HCT116 (cell line): ENCODE results near the gene GRXCR1. TPM values are rescaled to one million over a fixed set of nuclear protein-coding genes. Genes with fewer than 3 reads are reported as not detected.

ENCODE experiments used
- ATAC-seq: fragments of 200-7000 bp; cut with Tn5 transposase; 2 replicates; pipeline ENCODE4 v1.9.1; 2020; ENCODE audit warnings: mild to moderate bottlenecking, moderate library complexity
- BruUV-seq: library from RNA; stranded (reverse); fragments of 400-500 nt; replicated peaks from 2 replicates; lab custom pipeline; 2021; lab: Mats Ljungman, UMichigan
- CTCF ChIA-PET: fragments of 300-600 bp; sonication (Branson Sonifier 250); formaldehyde crosslinking; loops from one replicate; lab custom pipeline; 2021; ENCODE audit warnings: antibody characterized with exemption; lab: Charles Lee
- POLR2A ChIA-PET: fragments of 300-600, 350-600 bp; sonication (Branson Sonifier 250); formaldehyde crosslinking; loops from one replicate; lab custom pipeline; 2021; ENCODE audit warnings: antibody characterized with exemption; lab: Charles Lee
- RAD21 ChIA-PET, 2 experiments: fragments of 300-600 bp; sonication (Branson Sonifier 250); formaldehyde crosslinking; loops; one replicate each; lab custom pipeline; 2023; ENCODE audit warnings: low total read pairs in 2 of 2; ENCODE audit not compliant: uncharacterized antibody in 2 of 2, unreplicated experiment in 2 of 2, low non-redundant PET in 1 of 2; lab: Charles Lee
- DNase-seq: peaks from one replicate; pipeline ENCODE4 v3.0.0-alpha.2; 2010; ENCODE audit warnings: low read depth, low spot score
- H2AFZ ChIP-seq: fragments of 200-600 bp; shearing (Covaris generic), sonication (generic); 2 replicates; pipeline ENCODE4 v1.6.1; 2017; ENCODE audit warnings: low read depth, mixed run types, mixed read lengths, antibody characterized with exemption, low read length; ENCODE audit not compliant: poor library complexity, severe bottlenecking
- H3K27ac ChIP-seq: 2 replicates; pipeline ENCODE4 v1.5.1; 2012; ENCODE audit warnings: low read depth, low read length
- H3K27me3 ChIP-seq: fragments of 200-600 bp; sonication (generic); 2 replicates; pipeline ENCODE4 v1.6.1; 2016; ENCODE audit warnings: mixed run types, low read length, mixed read lengths; ENCODE audit not compliant: insufficient read depth
- H3K36me3 ChIP-seq, 2 experiments: fragments of 200-500 bp in 1 of 2; fragments of 200-600 bp in 1 of 2; sonication (Bioruptor generic) in 1 of 2; sonication (generic) in 1 of 2; 2 replicates each; pipeline versions ENCODE4 v1.5.1 to v1.6.1; 2014 to 2016; ENCODE audit warnings: low read length in 2 of 2, inconsistent platforms in 1 of 2, mixed read lengths in 1 of 2, mixed run types in 1 of 2; ENCODE audit not compliant: insufficient read depth in 2 of 2, control insufficient read depth in 1 of 2
- H3K4me1 ChIP-seq, 2 experiments: fragments of 200-600 bp in 1 of 2; sonication (generic) in 1 of 2; 2 replicates each; pipeline versions ENCODE4 v1.5.1 to v1.6.1; 2012 to 2017; ENCODE audit warnings: low read length in 2 of 2, inconsistent platforms in 1 of 2, mild to moderate bottlenecking in 1 of 2, mixed read lengths in 1 of 2, mixed run types in 1 of 2, moderate library complexity in 1 of 2; ENCODE audit not compliant: insufficient read depth in 2 of 2, control insufficient read depth in 1 of 2
- H3K4me2 ChIP-seq: fragments of 200-600 bp; sonication (generic); 2 replicates; pipeline ENCODE4 v1.6.1; 2017; ENCODE audit warnings: mixed run types, low read length, mixed read lengths
- H3K4me3 ChIP-seq, 2 experiments: fragments of 200-600 bp in 1 of 2; sonication (generic) in 1 of 2; replicated peaks in 1 of 2; 2 replicates each; pipeline ENCODE4 v1.5.1; 2011 to 2016; ENCODE audit warnings: low read length in 2 of 2, control low read depth in 1 of 2, low read depth in 1 of 2, mild to moderate bottlenecking in 1 of 2, mixed read lengths in 1 of 2, mixed run types in 1 of 2
- H3K79me2 ChIP-seq: fragments of 200-600 bp; sonication (generic); 2 replicates; pipeline ENCODE4 v1.6.1; 2017; ENCODE audit warnings: mild to moderate bottlenecking, mixed run types, low read length, moderate library complexity, mixed read lengths; ENCODE audit not compliant: insufficient read depth
- H3K9ac ChIP-seq: fragments of 200-600 bp; sonication (generic); 2 replicates; pipeline ENCODE4 v1.6.1; 2016; ENCODE audit warnings: low read length, mixed read lengths
- H3K9me2 ChIP-seq: fragments of 200-600 bp; sonication (generic), shearing (Covaris generic); 2 replicates; pipeline ENCODE4 v1.6.1; 2017; ENCODE audit warnings: mixed run types, mild to moderate bottlenecking, moderate library complexity; ENCODE audit not compliant: insufficient read depth
- H3K9me3 ChIP-seq, 2 experiments: fragments of 200-500 bp in 1 of 2; fragments of 200-600 bp in 1 of 2; sonication (Bioruptor generic) in 1 of 2; sonication (generic) in 1 of 2; 2 replicates each; pipeline ENCODE4 v1.6.1; 2014 to 2017; ENCODE audit warnings: low read length in 2 of 2, mixed read lengths in 2 of 2, inconsistent platforms in 1 of 2, low read depth in 1 of 2, mild to moderate bottlenecking in 1 of 2, mixed run types in 1 of 2, moderate library complexity in 1 of 2; ENCODE audit not compliant: control insufficient read depth in 1 of 2, insufficient read depth in 1 of 2
- H4K20me1 ChIP-seq: fragments of 200-600 bp; sonication (generic), shearing (Covaris generic); 2 replicates; pipeline ENCODE4 v1.6.1; 2017; ENCODE audit warnings: mixed run types, mild to moderate bottlenecking, moderate library complexity; ENCODE audit not compliant: insufficient read depth
- CEBPB ChIP-seq: IDR thresholded peaks from 2 replicates; pipeline ENCODE4 v1.6.1; 2012; ENCODE audit warnings: low read depth
- EZH2phosphoT487 ChIP-seq: fragments of 200-600 bp; IDR thresholded peaks from 2 replicates; pipeline ENCODE4 v1.6.1; 2018; ENCODE audit warnings: antibody characterized with exemption, borderline replicate concordance
- JUND ChIP-seq: IDR thresholded peaks from 2 replicates; pipeline ENCODE4 v1.6.1; 2012
- POLR2AphosphoS5 ChIP-seq: IDR thresholded peaks from 2 replicates; pipeline ENCODE4 v1.6.1; 2011; ENCODE audit warnings: mild to moderate bottlenecking, low read depth, low read length, moderate library complexity
- RAD21 ChIP-seq: IDR thresholded peaks from 2 replicates; pipeline ENCODE4 v1.6.1; 2012; ENCODE audit warnings: low read depth, mild to moderate bottlenecking
- ZNF274 ChIP-seq: fragments of 200-500 bp; sonication (Bioruptor generic); IDR thresholded peaks from 2 replicates; pipeline ENCODE4 v1.6.1; 2014; ENCODE audit warnings: mild to moderate bottlenecking, low read depth, low read length, inconsistent platforms
- intact Hi-C: fragments of 100-400 bp; cut with micrococcal nuclease; formaldehyde crosslinking; loops from 2 replicates; pipeline ENCODE4 v1.10.0; 2022
- total RNA-seq: library from RNA; stranded (reverse); gene quantifications from one replicate; pipeline ENCODE4 v1.2.1, GENCODE V29; 2021; ENCODE audit not compliant: unreplicated experiment
- TF ChIP-seq, protein P1 (sequence below), 3 experiments: fragments of 200-600 bp in 1 of 3; sonication (generic) in 1 of 3; IDR thresholded peaks in 2 of 3; conservative IDR thresholded peaks in 1 of 3; 2 replicates each; pipeline ENCODE4 v1.5.1; 2012 to 2017; ENCODE audit warnings: low read depth in 2 of 3, low read length in 2 of 3, antibody characterized with exemption in 1 of 3, borderline replicate concordance in 1 of 3, control low read depth in 1 of 3, mild to moderate bottlenecking in 1 of 3, mixed read lengths in 1 of 3, mixed run types in 1 of 3, moderate library complexity in 1 of 3; ENCODE audit not compliant: insufficient read depth in 1 of 3
- TF ChIP-seq, protein P2 (sequence below): IDR thresholded peaks from 2 replicates; pipeline ENCODE4 v1.6.1; 2012; ENCODE audit warnings: low read depth
- TF ChIP-seq, protein P3 (sequence below): IDR thresholded peaks from 2 replicates; pipeline ENCODE4 v1.6.1; 2011; ENCODE audit warnings: mild to moderate bottlenecking, low read length, moderate library complexity; ENCODE audit not compliant: insufficient replicate concordance; ENCODE audit errors: extremely low read depth

Gene GRXCR1
- total RNA-seq, 1 experiment from 2014 or later = not detected

DNA sequence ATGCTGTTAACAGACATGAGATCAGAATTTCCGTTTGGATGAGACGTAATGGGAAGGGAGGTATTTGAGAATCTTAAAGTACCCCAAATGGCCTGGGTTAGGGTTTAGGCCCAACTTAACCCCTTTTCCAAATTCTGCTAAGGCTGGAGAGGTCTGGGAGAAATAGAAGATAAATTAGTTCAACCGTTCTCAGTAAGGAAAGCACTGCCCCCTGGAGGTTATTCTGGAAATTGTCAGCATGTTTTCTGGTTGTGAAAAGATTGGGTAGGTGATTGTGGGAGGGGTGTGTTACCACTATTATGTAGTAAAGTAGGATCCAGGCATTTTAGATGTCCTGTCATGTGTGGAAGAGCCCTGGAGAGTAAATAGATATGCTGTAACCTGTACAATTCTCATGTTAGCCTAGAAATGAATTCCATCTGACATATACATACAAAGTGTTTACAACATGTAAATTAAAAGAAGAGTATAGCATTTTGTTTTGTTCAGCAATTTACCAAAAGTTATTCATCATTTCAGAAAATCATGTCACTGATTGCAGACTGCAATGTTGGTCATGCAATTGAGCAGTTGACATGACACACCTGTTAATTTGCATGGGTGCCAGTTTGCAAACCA lies 26.8 kb upstream of the GRXCR1 start:
- TF ChIP-seq, protein P1, sequence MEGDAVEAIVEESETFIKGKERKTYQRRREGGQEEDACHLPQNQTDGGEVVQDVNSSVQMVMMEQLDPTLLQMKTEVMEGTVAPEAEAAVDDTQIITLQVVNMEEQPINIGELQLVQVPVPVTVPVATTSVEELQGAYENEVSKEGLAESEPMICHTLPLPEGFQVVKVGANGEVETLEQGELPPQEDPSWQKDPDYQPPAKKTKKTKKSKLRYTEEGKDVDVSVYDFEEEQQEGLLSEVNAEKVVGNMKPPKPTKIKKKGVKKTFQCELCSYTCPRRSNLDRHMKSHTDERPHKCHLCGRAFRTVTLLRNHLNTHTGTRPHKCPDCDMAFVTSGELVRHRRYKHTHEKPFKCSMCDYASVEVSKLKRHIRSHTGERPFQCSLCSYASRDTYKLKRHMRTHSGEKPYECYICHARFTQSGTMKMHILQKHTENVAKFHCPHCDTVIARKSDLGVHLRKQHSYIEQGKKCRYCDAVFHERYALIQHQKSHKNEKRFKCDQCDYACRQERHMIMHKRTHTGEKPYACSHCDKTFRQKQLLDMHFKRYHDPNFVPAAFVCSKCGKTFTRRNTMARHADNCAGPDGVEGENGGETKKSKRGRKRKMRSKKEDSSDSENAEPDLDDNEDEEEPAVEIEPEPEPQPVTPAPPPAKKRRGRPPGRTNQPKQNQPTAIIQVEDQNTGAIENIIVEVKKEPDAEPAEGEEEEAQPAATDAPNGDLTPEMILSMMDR (IDR thresholded peaks at IDR 0.05 in 2 of 3, conservative IDR thresholded peaks at IDR 0.05 in 1 of 3; ENCODE audit: borderline replicate concordance in 1 of 3, insufficient read depth in 1 of 3, low read depth in 2 of 3, low read length in 2 of 3) = peak; percentile 36 to 72 (median 57); a peak in 5 of 6 replicates
- no peak for TF ChIP-seq CEBPB
- peak; percentile 56 for TF ChIP-seq RAD21
- Histone ChIP-seq H4K20me1 (no peaks in the 10 kb centered on the region; the same call in 1 of the 2 replicates), H3K36me3 (no peaks in the 10 kb centered on the region), H3K9me3 (no peaks in the 10 kb centered on the region), H3K4me2 (no peak overlapping the region), H2AFZ (no peak overlapping the region), H3K4me1 (no peaks in the 10 kb centered on the region), H3K4me3 (no peak overlapping the region), H3K27ac (no peak overlapping the region), H3K9me2 (no peaks in the 10 kb centered on the region), H3K79me2 (no peaks in the 10 kb centered on the region), H3K27me3 (no peaks in the 10 kb centered on the region), H3K9ac (no peak overlapping the region)
- ChIA-PET POLR2A (no interaction called here), CTCF (interaction anchor here (1.4 kb wide), 1 partner anchor 494 kb away, joined by 3 read pairs; no protein-coding TSS in a partner anchor), RAD21 (no interaction called here)
- DNase-seq (peak; percentile 29), ATAC-seq (peak; percentile 44; the same call in 1 of the 2 replicates)
- intact Hi-C loops = loop anchor here (1.0 to 5.0 kb wide), 2 partner anchors 297 to 583 kb away; no protein-coding TSS in a partner anchor
- BruUV-seq = no TSS peak

DNA sequence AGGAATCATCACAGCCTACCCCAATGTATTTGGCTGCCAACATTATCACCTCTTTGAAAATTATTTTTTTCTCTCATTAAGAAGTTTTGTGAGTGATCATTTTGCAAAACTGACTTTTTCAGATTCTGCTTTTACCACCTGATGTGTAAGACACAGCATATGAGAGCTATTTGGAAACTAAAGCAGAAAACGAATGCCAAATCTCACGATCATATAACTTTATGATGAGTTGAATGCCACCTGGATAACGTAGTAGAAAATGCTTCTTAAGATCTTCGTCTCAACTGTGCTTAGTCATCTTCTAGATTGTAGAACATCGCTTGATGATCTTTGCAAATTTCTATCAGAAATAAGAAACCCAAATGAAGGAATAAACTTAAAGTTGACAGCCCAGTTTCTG lies 21.3 kb upstream of the GRXCR1 start:
- intact Hi-C loops = no loop called here
- ChIA-PET RAD21 (no interaction called here), POLR2A (no interaction called here), CTCF (no interaction called here)
- no peaks in the 10 kb centered on the region for H4K20me1 ChIP-seq
- ATAC-seq = no peak
- no peak overlapping the region for H3K4me3 ChIP-seq
- no TSS peak for BruUV-seq
- no peaks in the 10 kb centered on the region for H3K36me3 ChIP-seq
- H3K4me1 ChIP-seq = no peaks in the 10 kb centered on the region
- no peaks in the 10 kb centered on the region for H3K9me2 ChIP-seq
- no peaks in the 10 kb centered on the region for H3K9me3 ChIP-seq
- DNase-seq = no peak
- H3K4me2 ChIP-seq = no peak overlapping the region
- H2AFZ ChIP-seq = no peak overlapping the region
- H3K27me3 ChIP-seq = no peaks in the 10 kb centered on the region
- no peak overlapping the region for H3K9ac ChIP-seq
- no peaks in the 10 kb centered on the region for H3K79me2 ChIP-seq
- H3K27ac ChIP-seq = no peak overlapping the region
- no peak for TF ChIP-seq EZH2phosphoT487
- TF ChIP-seq, protein P2, sequence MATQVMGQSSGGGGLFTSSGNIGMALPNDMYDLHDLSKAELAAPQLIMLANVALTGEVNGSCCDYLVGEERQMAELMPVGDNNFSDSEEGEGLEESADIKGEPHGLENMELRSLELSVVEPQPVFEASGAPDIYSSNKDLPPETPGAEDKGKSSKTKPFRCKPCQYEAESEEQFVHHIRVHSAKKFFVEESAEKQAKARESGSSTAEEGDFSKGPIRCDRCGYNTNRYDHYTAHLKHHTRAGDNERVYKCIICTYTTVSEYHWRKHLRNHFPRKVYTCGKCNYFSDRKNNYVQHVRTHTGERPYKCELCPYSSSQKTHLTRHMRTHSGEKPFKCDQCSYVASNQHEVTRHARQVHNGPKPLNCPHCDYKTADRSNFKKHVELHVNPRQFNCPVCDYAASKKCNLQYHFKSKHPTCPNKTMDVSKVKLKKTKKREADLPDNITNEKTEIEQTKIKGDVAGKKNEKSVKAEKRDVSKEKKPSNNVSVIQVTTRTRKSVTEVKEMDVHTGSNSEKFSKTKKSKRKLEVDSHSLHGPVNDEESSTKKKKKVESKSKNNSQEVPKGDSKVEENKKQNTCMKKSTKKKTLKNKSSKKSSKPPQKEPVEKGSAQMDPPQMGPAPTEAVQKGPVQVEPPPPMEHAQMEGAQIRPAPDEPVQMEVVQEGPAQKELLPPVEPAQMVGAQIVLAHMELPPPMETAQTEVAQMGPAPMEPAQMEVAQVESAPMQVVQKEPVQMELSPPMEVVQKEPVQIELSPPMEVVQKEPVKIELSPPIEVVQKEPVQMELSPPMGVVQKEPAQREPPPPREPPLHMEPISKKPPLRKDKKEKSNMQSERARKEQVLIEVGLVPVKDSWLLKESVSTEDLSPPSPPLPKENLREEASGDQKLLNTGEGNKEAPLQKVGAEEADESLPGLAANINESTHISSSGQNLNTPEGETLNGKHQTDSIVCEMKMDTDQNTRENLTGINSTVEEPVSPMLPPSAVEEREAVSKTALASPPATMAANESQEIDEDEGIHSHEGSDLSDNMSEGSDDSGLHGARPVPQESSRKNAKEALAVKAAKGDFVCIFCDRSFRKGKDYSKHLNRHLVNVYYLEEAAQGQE = no peak
- TF ChIP-seq RAD21 = no peak
- no peak for TF ChIP-seq ZNF274
- no peak for TF ChIP-seq POLR2AphosphoS5
- no peak for TF ChIP-seq JUND
- TF ChIP-seq, protein P3, sequence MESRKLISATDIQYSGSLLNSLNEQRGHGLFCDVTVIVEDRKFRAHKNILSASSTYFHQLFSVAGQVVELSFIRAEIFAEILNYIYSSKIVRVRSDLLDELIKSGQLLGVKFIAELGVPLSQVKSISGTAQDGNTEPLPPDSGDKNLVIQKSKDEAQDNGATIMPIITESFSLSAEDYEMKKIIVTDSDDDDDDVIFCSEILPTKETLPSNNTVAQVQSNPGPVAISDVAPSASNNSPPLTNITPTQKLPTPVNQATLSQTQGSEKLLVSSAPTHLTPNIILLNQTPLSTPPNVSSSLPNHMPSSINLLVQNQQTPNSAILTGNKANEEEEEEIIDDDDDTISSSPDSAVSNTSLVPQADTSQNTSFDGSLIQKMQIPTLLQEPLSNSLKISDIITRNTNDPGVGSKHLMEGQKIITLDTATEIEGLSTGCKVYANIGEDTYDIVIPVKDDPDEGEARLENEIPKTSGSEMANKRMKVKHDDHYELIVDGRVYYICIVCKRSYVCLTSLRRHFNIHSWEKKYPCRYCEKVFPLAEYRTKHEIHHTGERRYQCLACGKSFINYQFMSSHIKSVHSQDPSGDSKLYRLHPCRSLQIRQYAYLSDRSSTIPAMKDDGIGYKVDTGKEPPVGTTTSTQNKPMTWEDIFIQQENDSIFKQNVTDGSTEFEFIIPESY = no peak
